Measurements from ENCODE around the gene NRCAM.

NRCAM gene

DNA sequence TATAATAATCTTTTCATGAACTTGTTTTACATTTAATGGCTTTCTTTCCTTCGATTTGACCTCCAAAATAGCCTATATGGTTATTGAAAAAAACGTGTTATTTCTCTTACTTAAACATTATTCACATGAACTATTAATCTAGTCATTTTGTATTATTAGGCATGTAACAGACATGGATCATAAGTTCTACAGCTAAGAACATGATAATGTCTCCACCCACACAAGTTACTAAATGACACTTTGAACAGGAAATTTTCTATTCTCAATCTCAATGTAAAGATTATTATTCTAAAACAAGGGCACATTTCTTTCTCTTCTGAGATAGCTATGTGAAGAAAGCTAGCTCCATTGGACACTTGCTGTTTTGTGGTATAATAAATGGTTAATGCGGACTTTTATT, 336.0 kb downstream of the NRCAM start:
- no peak for FAIRE-seq

DNA sequence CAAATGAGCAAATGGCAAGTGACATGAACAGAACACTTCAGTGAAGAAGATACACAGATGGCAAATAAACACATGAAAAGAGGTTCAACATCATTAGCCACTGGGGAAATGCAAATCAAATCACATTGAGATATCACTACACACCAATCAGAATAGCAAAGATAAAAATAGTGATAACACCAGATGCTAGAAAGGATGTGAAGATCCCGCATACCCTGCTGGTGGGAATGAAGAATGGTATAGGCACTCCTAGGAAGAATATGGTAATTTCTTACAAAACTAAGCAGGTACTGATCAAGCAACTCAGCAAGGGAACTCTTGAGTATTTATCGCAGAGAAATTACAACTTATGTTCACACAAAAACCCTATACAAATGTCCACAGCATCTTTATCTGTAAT, 337.3 kb downstream of the NRCAM start:
- no peak for FAIRE-seq

DNA sequence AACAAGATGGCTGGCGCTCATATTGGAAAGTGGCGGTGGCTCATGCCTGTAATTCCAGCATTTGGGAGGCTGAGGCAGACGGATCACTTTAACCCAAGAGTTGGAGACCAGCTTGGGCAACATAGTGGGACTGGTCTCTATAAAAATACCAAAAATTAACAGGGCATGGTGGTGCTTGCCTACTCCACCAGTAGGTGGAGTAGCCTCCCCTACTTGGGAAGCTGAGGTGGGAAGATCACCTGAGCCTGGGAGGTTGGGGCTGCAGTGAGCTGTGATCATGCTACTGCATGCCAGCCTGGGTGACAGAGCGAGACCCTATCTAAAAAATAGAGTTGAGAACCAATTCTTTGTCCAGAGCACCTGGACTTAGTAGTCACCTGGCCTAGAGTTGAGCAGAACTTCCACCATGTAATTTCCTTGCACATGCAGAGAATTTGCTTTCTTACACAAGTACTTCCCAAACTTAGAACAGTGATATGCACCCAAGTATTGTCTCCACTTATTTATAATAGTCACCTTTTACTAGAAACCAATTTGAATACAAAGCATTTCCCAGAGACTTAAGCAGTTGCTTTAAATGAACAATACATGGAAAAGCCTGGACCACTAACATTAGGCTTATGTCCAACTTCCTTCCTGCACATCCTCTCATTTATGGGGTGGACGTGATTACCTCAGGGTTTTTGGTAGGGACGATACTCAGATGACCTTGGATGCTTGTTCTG, 342.0 kb downstream of the NRCAM start:
- no peak for FAIRE-seq

DNA sequence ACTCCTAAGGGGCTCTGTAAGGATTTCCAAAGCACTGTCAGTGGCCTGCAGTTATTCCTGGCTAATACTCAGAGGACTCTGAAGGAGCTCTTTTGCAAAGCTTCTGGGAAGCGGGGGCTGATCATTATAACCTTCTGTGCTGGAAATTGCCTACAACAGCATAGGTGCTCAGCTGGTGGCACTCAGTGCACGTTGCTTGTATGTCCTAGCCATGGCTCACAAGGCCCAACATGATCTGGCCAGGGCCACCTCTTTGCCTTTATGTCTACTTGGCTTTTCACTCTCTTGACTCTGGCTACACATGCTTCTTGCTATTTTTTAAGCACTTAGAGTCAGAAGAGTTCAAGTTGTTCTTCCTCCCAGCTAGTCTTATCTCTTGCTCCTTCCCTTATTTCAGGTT, 343.6 kb downstream of the NRCAM start:
- no peak for FAIRE-seq

DNA sequence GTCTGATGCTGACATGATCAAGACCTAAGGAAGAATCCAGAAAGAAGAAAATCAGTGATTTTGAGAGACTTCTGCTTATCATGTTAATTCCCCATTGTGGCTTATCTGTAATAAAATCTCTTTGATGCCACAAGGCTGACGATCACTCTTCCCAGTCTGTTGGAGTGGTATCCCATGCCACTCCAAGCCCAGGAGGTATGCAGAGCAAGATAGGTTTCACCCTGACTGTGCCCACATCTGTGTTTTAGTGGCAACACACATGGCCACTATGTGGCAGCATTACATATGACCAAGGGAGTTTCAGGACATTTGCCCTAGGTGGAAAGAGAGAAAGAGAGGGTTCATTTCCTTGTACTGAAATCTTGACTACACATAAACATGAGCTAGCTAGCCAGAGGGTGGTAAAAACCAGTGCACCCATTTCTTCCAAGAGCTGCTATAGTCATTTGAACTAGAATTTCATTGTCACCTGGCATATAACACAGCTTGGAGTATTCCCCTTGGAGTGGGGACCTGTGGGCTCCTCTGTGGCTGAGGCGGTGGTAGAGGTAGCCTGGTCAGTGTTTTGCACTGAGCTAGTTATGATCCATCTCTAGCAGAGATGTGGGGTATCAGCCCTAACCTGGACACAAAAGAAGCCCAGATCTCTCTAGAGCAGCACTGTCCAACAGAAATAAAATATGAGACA, 346.9 kb downstream of the NRCAM start:
- no peak for FAIRE-seq

DNA sequence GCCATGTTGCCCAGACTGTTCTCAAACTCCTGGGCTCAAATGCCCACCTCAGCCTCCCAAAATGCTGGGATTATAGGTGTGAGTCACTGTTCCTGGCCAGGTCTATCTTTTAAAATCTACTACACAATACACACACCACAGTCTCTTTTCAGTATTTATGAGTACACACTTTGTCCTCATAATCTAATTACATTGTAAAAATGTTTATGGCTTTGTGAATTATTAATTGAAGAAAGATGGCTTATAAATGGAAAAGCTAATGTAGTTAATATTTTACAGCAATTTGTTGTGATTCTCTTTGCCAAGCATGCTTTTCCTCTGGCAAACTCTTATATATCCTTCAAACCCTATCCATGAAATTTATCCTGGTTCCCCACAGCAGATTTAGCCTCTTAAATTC, 348.1 kb downstream of the NRCAM start:
- FAIRE-seq = no peak

DNA sequence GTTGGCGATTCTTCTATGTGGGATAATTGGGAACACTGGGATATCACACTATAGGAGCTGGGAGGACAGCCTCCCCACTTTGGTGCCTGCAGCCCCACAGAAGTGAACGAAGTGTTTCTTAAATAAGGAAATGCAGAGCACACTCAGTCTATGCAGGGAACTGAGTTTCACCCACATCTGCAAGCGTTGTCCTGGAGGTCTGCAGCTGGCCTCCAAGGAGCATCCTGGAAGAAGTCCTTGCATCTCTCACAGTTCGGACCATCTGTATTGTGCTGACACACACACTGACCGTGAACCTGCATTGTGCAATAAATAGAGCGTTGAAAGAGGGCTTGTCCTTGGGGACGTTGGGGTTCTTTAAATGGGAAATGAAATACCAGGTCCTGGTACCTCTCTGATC, 351.9 kb downstream of the NRCAM start:
- FAIRE-seq = no peak

DNA sequence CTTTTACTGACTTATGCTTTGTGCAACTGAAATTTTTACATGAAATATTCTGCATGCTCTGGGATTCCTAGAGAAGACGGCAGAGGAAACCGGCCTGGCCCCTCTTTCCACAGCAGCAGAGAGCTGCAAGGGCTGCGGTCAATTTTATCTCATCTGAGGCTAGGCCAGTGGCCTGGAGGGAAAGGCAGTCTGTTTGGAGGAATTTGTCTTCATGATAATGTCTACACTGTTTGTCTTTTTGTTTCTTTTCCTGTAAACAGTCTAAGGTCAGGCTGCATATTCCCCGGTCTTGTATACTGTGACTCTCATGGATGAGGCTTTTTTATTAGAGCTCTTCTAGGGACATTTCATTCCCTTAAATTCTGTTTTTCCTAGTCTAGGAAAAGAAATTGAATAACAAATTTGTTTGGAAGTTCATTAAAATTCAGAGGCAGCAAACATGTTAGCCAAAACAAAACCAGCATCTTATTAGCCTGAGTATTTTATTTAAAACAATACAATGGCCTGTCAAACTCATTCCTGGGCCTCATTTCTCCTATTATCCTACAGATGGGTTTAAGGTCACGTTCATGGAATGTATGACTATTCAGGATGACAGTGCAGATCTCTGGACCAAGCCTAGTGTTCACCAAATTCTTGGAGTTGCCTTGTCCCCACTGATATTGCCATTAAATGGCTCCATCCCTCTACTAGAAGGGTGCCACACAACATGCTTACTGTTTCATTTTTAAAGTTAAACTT, 352.5 kb downstream of the NRCAM start:
- no peak for FAIRE-seq

DNA sequence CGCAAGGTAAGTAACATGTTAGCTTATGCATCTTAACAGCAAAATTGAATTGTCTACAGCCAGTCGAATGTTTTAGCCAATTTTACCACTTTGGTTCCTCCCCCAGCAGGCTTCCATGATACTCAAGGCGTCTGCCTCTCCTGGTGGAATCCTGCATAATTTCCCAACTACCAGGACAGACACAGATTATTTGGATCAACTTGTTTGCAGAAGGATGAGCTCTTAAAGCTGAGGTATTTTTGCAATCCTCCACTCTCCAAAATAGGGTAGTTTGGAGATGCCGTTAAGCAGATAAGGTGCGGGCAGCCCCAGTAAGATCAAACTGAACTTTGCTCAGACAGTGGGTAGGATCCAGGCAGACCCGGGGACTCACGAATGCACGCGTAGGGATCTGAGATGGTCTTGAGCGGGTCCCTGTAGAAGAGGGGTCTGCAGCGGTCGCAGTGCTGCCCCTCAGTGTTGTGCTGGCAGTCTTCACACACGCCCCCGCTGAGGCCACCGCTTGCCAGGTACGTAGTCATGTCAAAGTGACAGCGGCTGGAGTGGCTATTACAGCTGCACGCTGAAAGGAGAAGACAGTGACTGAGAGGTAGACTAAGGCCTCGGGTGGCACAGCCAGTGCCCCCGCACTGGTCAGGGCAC, 353.4 kb downstream of the NRCAM start:
- FAIRE-seq = no peak

DNA sequence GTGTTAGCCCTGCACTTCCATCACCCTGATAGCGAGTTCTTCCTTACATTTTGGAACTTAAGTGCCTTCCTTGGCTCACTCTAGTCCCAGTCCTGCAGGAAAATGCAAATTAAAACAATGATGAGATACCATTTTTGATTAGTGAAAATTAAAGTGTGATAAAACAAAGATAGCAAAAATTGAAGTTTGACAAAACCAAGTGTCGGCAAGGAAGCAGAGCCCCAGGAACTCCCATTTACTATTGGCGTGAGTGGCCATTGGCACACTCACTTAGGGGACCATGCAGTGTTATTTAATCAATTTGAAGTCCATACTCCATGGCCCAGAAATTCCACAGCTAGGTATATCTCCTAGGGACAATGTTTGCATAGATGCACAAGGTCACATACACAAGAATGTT, 354.5 kb downstream of the NRCAM start:
- FAIRE-seq = no peak

DNA sequence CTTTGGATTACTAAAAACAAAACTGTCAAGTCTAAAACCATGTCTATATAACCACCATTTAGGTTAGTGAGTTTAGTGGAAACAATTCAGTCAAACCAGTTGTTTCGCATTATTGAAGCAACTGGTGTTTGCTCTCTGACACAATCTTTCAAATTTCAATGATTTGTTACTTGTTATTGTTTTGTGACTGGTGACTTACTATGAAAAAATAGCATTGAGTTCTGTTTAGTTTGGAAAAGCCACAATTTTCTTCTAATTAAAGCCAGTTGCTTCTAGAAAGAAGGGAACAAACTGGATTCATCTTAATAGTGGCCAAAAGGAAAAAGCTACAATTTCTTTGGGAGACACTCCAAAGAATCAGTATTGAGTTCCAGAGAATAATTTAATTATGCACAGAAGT, 356.5 kb downstream of the NRCAM start:
- no peak for FAIRE-seq

DNA sequence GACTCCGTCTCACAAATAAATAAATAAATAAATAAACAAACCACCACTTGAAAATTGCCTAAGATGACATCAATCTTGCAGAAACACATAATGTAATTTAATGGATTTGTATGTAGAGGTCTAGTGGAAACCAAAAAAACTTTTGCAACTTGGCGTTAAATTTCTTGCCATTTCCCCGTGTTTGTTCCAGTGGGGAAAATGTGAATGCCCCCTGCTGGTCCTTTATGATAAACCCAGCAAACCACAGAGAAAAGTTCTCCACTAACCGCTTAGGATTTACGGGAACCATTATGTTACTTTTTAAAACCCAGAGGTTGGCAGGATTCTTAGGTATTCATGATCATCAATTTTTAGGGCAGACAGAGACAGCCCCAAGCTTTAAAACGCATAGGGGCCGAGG, 358.5 kb downstream of the NRCAM start:
- FAIRE-seq = no peak

Measured in colon (tissue), 2 donors.